HepG2 (cell line): Measurements from ENCODE around the gene RABGGTA. TPM values are rescaled to one million over a fixed set of nuclear protein-coding genes. Genes with fewer than 3 reads are reported as not detected.
A peak's percentile ranks its signal among the peaks of the same experiment; 100 is the strongest.

ENCODE experiments used
- BCLAF1 ChIP-seq: fragments of 450-650 bp; IDR thresholded peaks from 2 replicates; pipeline ENCODE4 v1.6.1; 2017; ENCODE audit warnings: mild to moderate bottlenecking
- CC2D1A ChIP-seq: sonication (generic); formaldehyde crosslinking; IDR thresholded peaks from 2 replicates; pipeline ENCODE4 v1.8.1; 2023; ENCODE audit warnings: mild to moderate bottlenecking, missing genetic modification reagents
- ELF1 ChIP-seq: sonication (generic); formaldehyde crosslinking; IDR thresholded peaks from 2 replicates; pipeline ENCODE4 v1.4.0; 2020; ENCODE audit warnings: missing genetic modification reagents
- GPN1 ChIP-seq: sonication (generic); formaldehyde crosslinking; IDR thresholded peaks from 2 replicates; pipeline ENCODE4 v1.5.1; 2020; ENCODE audit warnings: missing genetic modification reagents, borderline replicate concordance
- GTF2F1 ChIP-seq: fragments of 150-350 bp; IDR thresholded peaks from 2 replicates; pipeline ENCODE4 v1.6.1; 2014; ENCODE audit warnings: low read length
- HIC2 ChIP-seq: sonication (generic); formaldehyde crosslinking; IDR thresholded peaks from 2 replicates; pipeline ENCODE4 v1.9.0; 2022; ENCODE audit warnings: low read depth, missing genetic modification reagents
- IRX3 ChIP-seq: sonication (generic); formaldehyde crosslinking; IDR thresholded peaks from 2 replicates; pipeline ENCODE4 v1.8.1; 2023; ENCODE audit warnings: mild to moderate bottlenecking, low read depth, missing genetic modification reagents, borderline replicate concordance
- MAF1 ChIP-seq: sonication (generic); formaldehyde crosslinking; IDR thresholded peaks from 2 replicates; pipeline ENCODE4 v1.5.0; 2020; ENCODE audit warnings: missing genetic modification reagents, borderline replicate concordance
- MED1 ChIP-seq: sonication (generic); formaldehyde crosslinking; IDR thresholded peaks from 2 replicates; pipeline ENCODE4 v1.4.0; 2020; ENCODE audit warnings: missing genetic modification reagents
- RAD51 ChIP-seq: fragments of 450-650 bp; IDR thresholded peaks from 2 replicates; pipeline ENCODE4 v1.6.1; 2016; ENCODE audit warnings: borderline replicate concordance
- SMARCC2 ChIP-seq: fragments of 450-650 bp; IDR thresholded peaks from 2 replicates; pipeline ENCODE4 v1.6.1; 2017; ENCODE audit warnings: antibody characterized with exemption, mild to moderate bottlenecking
- TFAP4 ChIP-seq: sonication (generic); IDR thresholded peaks from 2 replicates; pipeline ENCODE4 v1.6.1; 2016; ENCODE audit warnings: low read depth, borderline replicate concordance
- YY1 ChIP-seq: IDR thresholded peaks from 2 replicates; pipeline ENCODE4 v1.6.1; 2011; ENCODE audit warnings: low read length, low read depth, moderate library complexity, mild to moderate bottlenecking; ENCODE audit not compliant: insufficient read depth, insufficient replicate concordance
- ZBTB7B ChIP-seq: sonication (generic); formaldehyde crosslinking; IDR thresholded peaks from 2 replicates; pipeline ENCODE4 v1.4.0; 2020; ENCODE audit warnings: missing genetic modification reagents
- ZGPAT ChIP-seq: IDR thresholded peaks from 2 replicates; pipeline ENCODE4 v1.6.1; 2016; ENCODE audit warnings: mild to moderate bottlenecking
- ZNF101 ChIP-seq: sonication (generic); formaldehyde crosslinking; IDR thresholded peaks from 2 replicates; pipeline ENCODE4 v1.4.0; 2020; ENCODE audit warnings: mild to moderate bottlenecking, low read depth, missing genetic modification reagents, borderline replicate concordance
- ZNF296 ChIP-seq: sonication (generic); formaldehyde crosslinking; conservative IDR thresholded peaks from 2 replicates; pipeline ENCODE4 v1.5.0; 2020; ENCODE audit warnings: mild to moderate bottlenecking, missing genetic modification reagents
- ZNF350 ChIP-seq: sonication (generic); formaldehyde crosslinking; IDR thresholded peaks from 2 replicates; pipeline ENCODE4 v1.4.0; 2020; ENCODE audit warnings: mild to moderate bottlenecking, low read depth, missing genetic modification reagents, borderline replicate concordance
- ZNF513 ChIP-seq: sonication (generic); formaldehyde crosslinking; conservative IDR thresholded peaks from 2 replicates; pipeline ENCODE4 v1.5.0; 2020; ENCODE audit warnings: missing genetic modification reagents
- ZNF558 ChIP-seq: sonication (generic); formaldehyde crosslinking; IDR thresholded peaks from 2 replicates; pipeline ENCODE4 v1.9.0; 2022; ENCODE audit warnings: mild to moderate bottlenecking, missing genetic modification reagents, borderline replicate concordance
- ZNF678 ChIP-seq: sonication (generic); formaldehyde crosslinking; IDR thresholded peaks from 2 replicates; pipeline ENCODE4 v1.4.0; 2020; ENCODE audit warnings: mild to moderate bottlenecking, missing genetic modification reagents
- polyA plus RNA-seq, 8 experiments: library from polyadenylated mRNA; depleted of rRNA in 3 of 8; stranded (reverse) in 7 of 8; unstranded in 1 of 8; fragments of >200 nt; fragmentation: Illumina TruSeq in 4 of 8; extraction: Trizol in 4 of 8; gene quantifications; 2 replicates each; pipeline versions ENCODE4 v1.2.1 to v1.2.3, GENCODE V29; 2011 to 2016; ENCODE audit warnings: low read depth in 4 of 8, missing spikeins in 1 of 8, mixed read lengths in 1 of 8; ENCODE audit not compliant: insufficient read depth in 1 of 8
- total RNA-seq, 5 experiments: library from RNA; depleted of rRNA; stranded (reverse); fragments of >200 nt; fragmentation: Illumina TruSeq; extraction: Trizol; gene quantifications; 2 replicates each; pipeline ENCODE4 v1.2.3, GENCODE V29; 2016; ENCODE audit warnings: low read depth in 1 of 5

The RABGGTA gene
- total and polyA plus RNA-seq, 2 of the 13 experiments (the other 11 are each of a cell fraction or from before 2014, with no cell fraction given) = 57.9 to 90.8 TPM

GRCh38 chr14:24271134-24271833 is at the start of gene RABGGTA (continued):
- peak; percentile 90 for TF ChIP-seq YY1
- peak; percentile 5; the same call in 1 of the 2 replicates for TF ChIP-seq CC2D1A
- TF ChIP-seq MED1 (CRISPR knock-in tag) = peak; percentile 98
- TF ChIP-seq GTF2F1 = no peak
- peak; percentile 48; the same call in 1 of the 2 replicates for TF ChIP-seq HIC2 (CRISPR knock-in tag)
- TF ChIP-seq RAD51 = no peak
- no peak for TF ChIP-seq SMARCC2
- TF ChIP-seq ZGPAT (CRISPR knock-in tag) = peak; percentile 100
- peak; percentile 99 for TF ChIP-seq MAF1
- peak; percentile 90; the same call in 1 of the 2 replicates for TF ChIP-seq ZNF101
- no peak for TF ChIP-seq BCLAF1
- peak; percentile 97; the same call in 1 of the 2 replicates for TF ChIP-seq ZNF513 (CRISPR knock-in tag)
- peak; percentile 96 for TF ChIP-seq ZNF350 (CRISPR knock-in tag)
- TF ChIP-seq ZNF678 (CRISPR knock-in tag) = peak; percentile 94; the same call in 1 of the 2 replicates
- TF ChIP-seq GPN1 (CRISPR knock-in tag) = peak; percentile 87; the same call in 1 of the 2 replicates
- TF ChIP-seq IRX3 = peak; percentile 90
- TF ChIP-seq ELF1 (CRISPR knock-in tag) = peak; percentile 87
- peak; percentile 99 for TF ChIP-seq ZBTB7B (CRISPR knock-in tag)
- TF ChIP-seq TFAP4 = peak; percentile 86
- peak; percentile 95 for TF ChIP-seq ZNF296 (CRISPR knock-in tag)
- TF ChIP-seq ZNF558 (CRISPR knock-in tag) = peak; percentile 100; the same call in 1 of the 2 replicates
